Activated CD4-positive, CD25-positive, alpha-beta regulatory T cell treated with anti-CD3 and anti-CD28 coated beads, Interleukin-2, amount 50 U/mL, for 16 hours (primary cell): ENCODE results near the gene C16orf92.
A peak's percentile ranks its signal among the peaks of the same experiment; 100 is the strongest.

ENCODE experiments used
- DNase-seq: peaks from one replicate; pipeline ENCODE4 v3.0.0-alpha.2; 2020; ENCODE audit warnings: low read depth, low spot score

C16orf92 gene

GRCh38 chr16:29989111-29989858, 33.7 kb upstream of the C16orf92 start:
- no peak for DNase-seq

GRCh38 chr16:29990034-29990433, 33.0 kb upstream of the C16orf92 start:
- DNase-seq: no peak

DNA sequence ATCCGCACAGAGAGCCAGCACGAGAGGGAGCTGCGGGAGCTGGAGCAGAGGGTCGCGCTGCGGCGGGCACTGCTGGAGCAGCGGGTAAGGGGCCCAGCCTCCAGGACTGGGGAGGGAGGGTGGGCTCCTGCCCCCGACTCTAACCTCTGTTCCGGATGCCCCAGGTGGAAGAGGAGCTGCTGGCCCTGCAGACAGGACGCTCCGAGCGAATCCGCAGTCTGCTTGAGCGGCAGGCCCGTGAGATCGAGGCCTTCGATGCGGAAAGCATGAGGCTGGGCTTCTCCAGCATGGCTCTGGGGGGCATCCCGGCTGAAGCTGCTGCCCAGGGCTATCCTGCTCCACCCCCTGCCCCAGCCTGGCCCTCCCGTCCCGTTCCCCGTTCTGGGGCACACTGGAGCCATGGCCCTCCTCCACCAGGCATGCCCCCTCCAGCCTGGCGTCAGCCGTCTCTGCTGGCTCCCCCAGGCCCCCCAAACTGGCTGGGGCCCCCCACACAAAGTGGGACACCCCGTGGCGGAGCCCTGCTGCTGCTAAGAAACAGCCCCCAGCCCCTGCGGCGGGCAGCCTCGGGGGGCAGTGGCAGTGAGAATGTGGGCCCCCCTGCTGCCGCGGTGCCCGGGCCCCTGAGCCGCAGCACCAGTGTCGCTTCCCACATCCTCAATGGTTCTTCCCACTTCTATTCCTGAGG, 32.0 kb upstream of the C16orf92 start:
- DNase-seq: no peak

GRCh38 chr16:29991571-29991904, 31.5 kb upstream of the C16orf92 start:
- no peak for DNase-seq

DNA sequence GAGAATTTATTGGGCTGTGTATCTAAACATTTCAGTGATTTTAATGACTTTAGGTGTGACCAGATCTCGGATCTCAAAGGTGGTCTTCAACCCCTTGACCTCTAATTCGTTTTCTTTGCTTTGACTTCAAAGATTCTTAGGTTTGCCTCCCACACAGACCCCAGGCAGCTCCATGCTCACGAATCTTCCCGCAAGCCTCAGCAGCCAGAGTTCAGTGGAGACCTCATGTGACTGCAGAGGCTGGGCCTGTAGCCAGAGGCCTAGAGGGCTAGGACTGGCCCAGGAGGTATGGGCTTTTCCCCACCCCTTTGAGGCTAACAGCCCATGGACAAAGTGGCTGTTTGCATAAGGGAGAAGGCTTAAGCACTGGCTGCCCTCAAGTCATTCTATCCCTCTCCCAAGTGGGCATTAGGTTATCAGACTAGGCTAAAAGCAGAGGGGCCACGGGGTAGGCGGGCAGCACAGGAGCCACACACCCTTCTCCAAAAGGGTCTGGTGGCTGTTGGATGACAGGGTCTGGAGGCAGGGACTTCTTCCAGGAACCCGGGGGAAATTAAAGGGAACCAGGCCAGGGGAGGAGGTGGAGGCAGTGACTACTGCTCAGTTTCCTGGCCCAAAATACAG, 30.5 kb upstream of the C16orf92 start:
- no peak for DNase-seq

GRCh38 chr16:29993191-29993902, 29.7 kb upstream of the C16orf92 start:
- no peak for DNase-seq

- DNase-seq: no peak
Observed at GRCh38 chr16:29993903-29994599, 28.9 kb upstream of the C16orf92 start.

- no peak for DNase-seq
Observed at GRCh38 chr16:29994600-29995323, 28.2 kb upstream of the C16orf92 start.

DNA sequence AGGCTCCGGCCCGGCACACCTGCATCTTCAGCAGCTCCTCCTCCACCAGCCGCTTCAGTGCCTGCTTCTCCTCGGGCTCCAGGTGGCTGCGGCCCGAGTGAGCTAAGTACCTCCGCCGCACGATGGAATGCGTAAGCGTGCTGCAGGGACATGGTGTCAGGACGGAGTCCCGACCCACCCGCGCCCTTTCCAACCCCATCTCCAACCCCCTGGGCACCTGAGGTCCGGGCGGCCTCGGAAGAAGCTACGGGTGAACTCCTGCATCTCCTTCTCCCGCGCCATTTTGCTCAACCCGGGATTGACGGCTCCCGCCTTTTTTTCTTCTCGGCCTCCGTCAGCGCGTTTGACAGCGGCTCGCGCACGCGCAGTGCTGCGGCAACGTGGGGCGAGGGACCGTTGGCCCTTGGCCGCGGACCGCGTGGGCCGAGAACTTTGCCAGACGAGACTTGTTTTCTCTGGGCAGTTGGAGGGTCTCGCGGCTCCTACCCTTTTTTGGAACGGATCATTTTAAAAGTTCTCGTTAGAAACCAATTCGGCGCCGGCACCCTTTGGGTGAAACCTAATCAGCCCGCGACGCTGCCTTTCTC, 27.6 kb upstream of the C16orf92 start, which contains the start of gene HIRIP3:
TSS of gene HIRIP3 (minus strand) at position 294 of the 587 bp plus-strand sequence. CDS start at position 282, 12 bp downstream.
- DNase-seq: peak; percentile 80

GRCh38 chr16:29995911-29996765, 26.9 kb upstream of the C16orf92 start, which contains the start of gene INO80E:
TSS of gene INO80E (plus strand) at chr16:29996241. CDS start at chr16:29996311, 70 bp downstream.
- DNase-seq: peak; percentile 100

- DNase-seq: no peak
Observed at GRCh38 chr16:29996766-29997250, 26.2 kb upstream of the C16orf92 start.

- no peak for DNase-seq
Observed at GRCh38 chr16:29999605-30000004, 23.4 kb upstream of the C16orf92 start.

DNA sequence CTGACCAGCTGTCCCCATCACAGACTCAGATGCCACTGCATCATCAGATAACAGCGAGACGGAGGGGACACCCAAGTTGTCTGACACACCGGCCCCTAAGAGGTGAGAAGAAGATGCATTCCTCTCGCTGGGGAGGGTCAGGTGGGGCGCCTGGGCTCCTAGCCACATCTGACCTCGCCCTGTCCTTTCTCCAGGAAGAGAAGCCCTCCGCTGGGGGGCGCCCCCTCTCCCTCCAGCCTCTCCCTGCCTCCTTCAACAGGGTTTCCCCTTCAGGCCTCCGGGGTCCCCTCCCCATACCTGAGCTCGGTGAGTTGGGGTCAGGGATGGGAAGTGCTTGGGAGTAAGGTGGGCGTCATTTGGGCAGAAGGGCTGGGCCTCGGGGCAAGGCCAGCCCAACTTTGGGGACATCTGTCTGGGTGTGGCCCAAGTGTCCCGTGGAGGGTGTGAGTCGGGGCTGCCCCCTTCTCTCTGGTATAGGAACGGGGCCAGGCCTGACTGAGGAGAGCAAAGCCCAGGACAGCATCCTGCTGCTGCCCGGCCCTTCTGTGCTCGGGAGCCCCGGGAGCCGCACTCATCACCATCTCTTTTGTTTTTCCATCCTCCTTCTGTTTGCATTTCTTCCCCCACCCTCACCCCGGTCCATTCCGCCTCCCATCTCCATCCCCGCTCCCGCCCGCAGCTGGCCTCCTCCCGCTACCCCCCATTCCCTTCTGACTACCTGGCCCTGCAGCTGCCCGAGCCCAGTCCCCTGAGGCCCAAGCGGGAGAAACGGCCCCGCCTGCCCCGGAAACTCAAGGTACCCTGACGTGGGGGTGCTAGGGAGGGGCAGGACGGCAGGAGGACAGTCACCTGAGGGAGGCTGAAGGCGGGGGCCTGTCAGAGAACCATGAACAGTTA, 22.0 kb upstream of the C16orf92 start:
- DNase-seq: no peak

- no peak for DNase-seq
Observed at GRCh38 chr16:30002614-30003346, 20.2 kb upstream of the C16orf92 start.

DNA sequence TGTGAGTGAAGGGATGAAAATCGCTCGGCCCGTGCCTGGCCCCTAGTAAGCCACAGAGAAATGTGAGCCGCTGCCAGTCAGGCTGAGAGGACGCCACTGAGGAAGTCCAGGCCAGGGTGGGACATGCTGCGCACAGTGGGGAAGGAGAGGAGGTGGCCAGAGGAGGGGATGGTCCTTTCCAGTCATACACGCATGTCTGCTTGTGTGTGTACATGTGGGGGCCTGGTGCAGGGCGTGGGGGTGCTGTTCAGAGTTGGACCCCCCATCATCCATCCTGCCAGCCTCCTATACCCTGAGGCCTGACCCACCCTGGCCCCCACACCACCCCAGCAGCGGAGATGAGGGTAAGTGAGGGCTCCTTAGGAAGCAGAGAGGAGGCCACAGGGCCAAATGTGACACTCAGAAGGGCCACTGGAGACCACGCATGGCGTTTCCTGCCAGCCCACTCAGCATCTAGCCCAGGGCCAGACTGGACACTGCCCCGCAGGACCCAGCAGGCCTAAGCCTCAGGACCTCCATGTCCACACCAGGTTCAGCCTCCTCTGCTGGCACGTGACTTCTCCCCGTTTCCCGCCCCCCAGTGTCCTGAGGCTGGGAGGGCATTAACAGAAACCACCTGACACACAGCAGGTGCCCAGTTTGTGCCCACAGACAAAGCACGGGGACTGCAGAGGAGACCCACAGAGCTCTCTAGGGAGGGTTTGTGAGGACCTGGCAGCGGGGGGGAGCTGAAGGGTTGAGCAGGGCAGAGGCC, 19.2 kb upstream of the C16orf92 start:
- no peak for DNase-seq

GRCh38 chr16:30004424-30004776, 18.6 kb upstream of the C16orf92 start:
- DNase-seq: no peak

DNA sequence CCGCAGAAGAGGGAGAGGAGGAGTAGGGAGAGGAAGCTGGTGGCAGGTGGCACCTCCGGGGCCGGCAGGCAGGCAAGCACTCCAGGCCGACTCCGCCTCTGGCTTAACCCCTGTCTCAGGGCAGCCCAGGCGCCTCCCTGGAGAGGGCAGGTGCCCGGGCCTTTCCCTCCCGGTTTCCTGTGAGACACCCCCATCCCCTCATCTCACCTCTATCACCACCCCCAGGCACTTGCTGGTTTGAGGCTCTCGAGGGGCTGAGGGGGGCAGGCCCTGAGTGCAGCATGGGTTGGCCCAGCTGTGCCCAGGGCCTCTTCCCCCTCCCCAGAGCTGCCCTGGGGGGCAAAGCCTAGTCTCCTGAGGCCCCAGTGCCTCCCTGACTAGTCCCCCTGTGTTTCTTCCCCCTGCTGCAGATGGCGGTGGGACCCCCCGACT, 18.2 kb upstream of the C16orf92 start:
- DNase-seq: no peak
